Activated CD4-positive, alpha-beta T cell treated with anti-CD3 and anti-CD28 coated beads for 36 hours (primary cell): ENCODE data around the gene UNC13C. TPM values are rescaled to one million over a fixed set of nuclear protein-coding genes. Genes with fewer than 3 reads are reported as not detected.
"Not testable (repeated sequence)": the region's sequence is repeated elsewhere in the genome, so short reads cannot be mapped to it uniquely, and the experiment has no call there.

Source experiments
- ATAC-seq: fragments of 200-7000 bp; cut with Tn5 transposase; one replicate; pipeline ENCODE4 v1.10.0; 2021; ENCODE audit warnings: mild to moderate bottlenecking, moderate library complexity
- CTCF ChIA-PET: fragments of 350-600 bp; sonication (Branson Sonifier 250); formaldehyde crosslinking; loops from one replicate; lab custom pipeline; 2021; ENCODE audit warnings: antibody characterized with exemption; lab: Charles Lee
- POLR2A ChIA-PET: fragments of 350-600 bp; sonication (Branson Sonifier 250); formaldehyde crosslinking; loops from one replicate; lab custom pipeline; 2021; ENCODE audit warnings: antibody characterized with exemption, inconsistent platforms; lab: Charles Lee
- DNase-seq: peaks from one replicate; pipeline ENCODE4 v3.0.0-alpha.2; 2020
- H3K27ac Mint-ChIP-seq: one replicate; pipeline ENCODE4 v1.8.0; 2021; ENCODE audit warnings: mixed read lengths
- H3K27me3 Mint-ChIP-seq: one replicate; pipeline ENCODE4 v1.8.0; 2021; ENCODE audit warnings: mixed read lengths
- H3K36me3 Mint-ChIP-seq: one replicate; pipeline ENCODE4 v1.8.0; 2021; ENCODE audit warnings: low read depth, mixed read lengths
- H3K4me1 Mint-ChIP-seq: one replicate; pipeline ENCODE4 v1.8.0; 2021; ENCODE audit warnings: mixed read lengths
- H3K4me3 Mint-ChIP-seq: one replicate; pipeline ENCODE4 v1.8.0; 2021; ENCODE audit warnings: mild to moderate bottlenecking, moderate library complexity, mixed read lengths
- H3K9me3 Mint-ChIP-seq: one replicate; pipeline ENCODE4 v1.8.0; 2021; ENCODE audit warnings: low read depth, mixed read lengths
- intact Hi-C, 2 experiments: fragments of 100-400 bp; cut with DNase I in 1 of 2; cut with micrococcal nuclease in 1 of 2; formaldehyde crosslinking; loops; one replicate each; pipeline versions ENCODE4 v1.14.2 to v1.15.1; 2022 to 2024; cut with DNase I, micrococcal nuclease
- total RNA-seq, 2 experiments: library from RNA; stranded (reverse); gene quantifications; one replicate each; pipeline ENCODE4 v1.2.3, GENCODE V29; 2021

UNC13C gene
- total RNA-seq, 2 experiments from 2014 or later, result not detected

DNA sequence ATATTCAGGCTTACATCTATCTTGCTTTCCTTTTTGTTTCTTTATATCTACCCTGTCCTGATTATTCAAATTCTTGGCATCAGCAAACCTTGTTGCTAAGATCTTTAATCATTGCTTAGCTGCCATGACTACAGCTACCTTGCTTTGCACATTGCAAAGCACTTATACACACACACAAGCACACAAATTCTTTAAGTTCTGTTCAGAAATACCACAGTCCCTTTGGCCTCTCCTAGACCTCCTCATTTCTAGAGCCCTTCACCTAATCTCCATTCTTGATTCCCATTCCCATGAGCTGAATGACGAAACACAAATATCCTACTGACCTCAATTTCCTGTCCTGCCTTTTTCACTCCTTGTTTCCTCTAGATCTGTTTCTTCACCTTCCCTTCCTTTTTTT lies 409.6 kb downstream of the UNC13C start:
- POLR2A ChIA-PET, result no interaction called here
- no peaks in the 10 kb centered on the region for H3K9me3 Mint-ChIP-seq
- no peak overlapping the region for H3K27ac Mint-ChIP-seq
- H3K4me3 Mint-ChIP-seq, result no peak overlapping the region
- intact Hi-C loops, result no loop called here
- H3K4me1 Mint-ChIP-seq, result no peaks in the 10 kb centered on the region
- DNase-seq (no peak), ATAC-seq (no peak)
- H3K27me3 Mint-ChIP-seq, result no peaks in the 10 kb centered on the region
- CTCF ChIA-PET, result interaction anchor here (1.7 kb wide), 1 partner anchor 11 kb away, joined by 3 read pairs; no protein-coding TSS in a partner anchor
- no peaks in the 10 kb centered on the region for H3K36me3 Mint-ChIP-seq

GRCh38 chr15:54388746-54389145 lies 410.5 kb downstream of the UNC13C start:
- Mint-ChIP-seq H3K36me3 (no peaks in the 10 kb centered on the region), H3K4me1 (no peaks in the 10 kb centered on the region), H3K27ac (no peak overlapping the region), H3K9me3 (no peaks in the 10 kb centered on the region), H3K4me3 (no peak overlapping the region), H3K27me3 (no peaks in the 10 kb centered on the region)
- DNase-seq, result no peak
- intact Hi-C loops, result no loop called here
- no peak for ATAC-seq
- ChIA-PET CTCF (interaction anchor here (1.7 kb wide), 1 partner anchor 12 kb away, joined by 3 read pairs; no protein-coding TSS in a partner anchor), POLR2A (no interaction called here)

- ChIA-PET CTCF (interaction anchor here (0.7 kb wide), 1 partner anchor 1400 kb away, joined by 3 read pairs; no protein-coding TSS in a partner anchor), POLR2A (no interaction called here)
- ATAC-seq (no peak), DNase-seq (no peak)
- intact Hi-C loops, result no loop called here
- H3K4me1 Mint-ChIP-seq, result no peaks in the 10 kb centered on the region
- H3K4me3 Mint-ChIP-seq, result no peak overlapping the region
- no peaks in the 10 kb centered on the region for H3K27me3 Mint-ChIP-seq
- no peaks in the 10 kb centered on the region for H3K9me3 Mint-ChIP-seq
- no peaks in the 10 kb centered on the region for H3K36me3 Mint-ChIP-seq
- H3K27ac Mint-ChIP-seq, result no peak overlapping the region
These were observed 432.2 kb downstream of the UNC13C start for GRCh38 chr15:54410481-54410880.

DNA sequence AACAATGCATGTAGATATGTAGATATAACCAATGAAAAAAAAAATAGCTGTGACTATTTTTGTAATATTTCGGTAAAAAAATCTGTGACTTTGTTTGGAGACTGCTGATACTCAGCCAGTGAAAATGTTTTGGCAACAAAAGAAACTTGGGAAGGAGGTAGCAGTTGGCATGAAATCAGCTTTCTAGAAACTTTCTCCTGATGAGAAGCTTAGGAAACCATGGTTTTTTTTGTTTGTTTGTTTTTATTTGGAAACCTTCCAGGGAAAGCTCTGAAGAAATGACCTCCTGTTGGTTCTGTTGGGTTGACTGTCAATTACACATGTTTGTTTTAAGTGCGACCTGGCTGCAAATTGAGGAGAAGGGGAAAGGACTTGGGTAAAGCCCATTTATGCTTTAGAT lies 445.9 kb downstream of the UNC13C start:
- H3K4me3 Mint-ChIP-seq, result no peak overlapping the region
- ChIA-PET POLR2A (no interaction called here), CTCF (no interaction called here)
- DNase-seq (no peak), ATAC-seq (no peak)
- no peaks in the 10 kb centered on the region for H3K27me3 Mint-ChIP-seq
- intact Hi-C loops, result no loop called here
- H3K4me1 Mint-ChIP-seq, result no peaks in the 10 kb centered on the region
- peaks cover 6% of the 10 kb centered on the region for H3K9me3 Mint-ChIP-seq
- H3K36me3 Mint-ChIP-seq, result no peaks in the 10 kb centered on the region
- H3K27ac Mint-ChIP-seq, result no peak overlapping the region

DNA sequence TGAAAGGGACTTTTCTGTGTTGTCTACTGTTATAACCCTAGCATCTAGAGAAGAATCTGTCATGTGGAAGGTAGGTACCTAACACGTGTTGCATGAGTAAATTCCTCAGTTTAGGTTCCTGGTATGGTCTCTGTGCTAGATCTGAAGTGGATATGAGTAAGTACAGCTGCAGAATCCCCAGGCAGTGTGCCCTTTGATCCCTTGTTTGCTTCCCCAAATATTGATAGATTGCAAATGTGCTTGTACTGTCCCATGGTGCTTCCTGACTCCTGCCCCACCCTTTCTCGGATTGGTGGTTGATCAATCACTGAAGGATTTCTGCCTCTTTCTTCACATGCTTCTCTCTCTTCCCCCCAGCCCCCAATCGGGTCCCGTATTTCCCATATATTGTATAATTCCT lies 450.4 kb downstream of the UNC13C start:
- no peak overlapping the region for H3K27ac Mint-ChIP-seq
- ATAC-seq, result no peak
- no peaks in the 10 kb centered on the region for H3K4me1 Mint-ChIP-seq
- H3K27me3 Mint-ChIP-seq, result no peaks in the 10 kb centered on the region
- H3K4me3 Mint-ChIP-seq, result no peak overlapping the region
- no peaks in the 10 kb centered on the region for H3K36me3 Mint-ChIP-seq
- DNase-seq, result no peak
- ChIA-PET CTCF (no interaction called here), POLR2A (no interaction called here)
- intact Hi-C loops, result no loop called here
- H3K9me3 Mint-ChIP-seq, result peaks cover 6% of the 10 kb centered on the region

DNA sequence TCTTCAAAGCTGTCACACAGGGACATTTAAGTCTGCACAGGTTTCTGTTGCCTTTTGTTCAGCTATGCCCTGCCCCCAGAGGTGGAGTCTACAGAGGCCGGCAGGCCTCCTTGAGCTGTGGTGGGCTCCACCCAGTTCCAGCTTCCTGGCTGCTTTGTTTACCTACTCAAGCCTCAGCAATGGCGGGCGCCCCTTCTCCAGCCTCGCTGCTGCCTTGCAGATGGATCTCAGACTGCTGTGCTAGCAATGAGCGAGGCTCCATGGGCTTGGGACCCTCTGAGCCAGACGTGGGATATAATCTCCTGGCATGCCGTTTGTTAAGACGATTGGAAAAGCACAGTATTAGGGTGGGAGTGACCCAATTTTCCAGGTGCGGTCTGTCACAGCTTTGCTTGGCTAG lies 472.0 kb downstream of the UNC13C start:
- H3K27me3 Mint-ChIP-seq, POLR2A ChIA-PET, H3K4me3 Mint-ChIP-seq, ATAC-seq, CTCF ChIA-PET, H3K27ac Mint-ChIP-seq, H3K4me1 Mint-ChIP-seq, H3K36me3 Mint-ChIP-seq, intact Hi-C loops, DNase-seq: not testable (repeated sequence)
- H3K9me3 Mint-ChIP-seq, result peaks cover 21% of the 10 kb centered on the region

DNA sequence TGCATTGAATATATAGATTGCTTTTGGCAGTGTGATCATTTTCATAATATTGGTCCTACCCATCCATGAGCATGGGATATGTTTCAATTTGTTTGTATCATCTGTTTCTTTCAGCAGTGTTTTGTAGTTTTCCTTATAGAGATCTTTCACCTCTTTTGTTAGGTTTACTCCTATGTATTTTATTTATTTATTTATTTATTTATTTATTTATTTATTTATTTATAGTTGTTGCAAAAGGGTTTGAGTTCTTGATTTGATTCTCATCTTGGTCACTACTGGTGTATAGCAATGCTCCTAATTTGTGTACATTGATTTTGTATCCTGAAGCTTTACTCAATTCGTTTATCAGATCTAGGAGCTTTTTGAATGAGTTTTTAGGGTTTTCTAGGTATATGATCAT lies 478.2 kb downstream of the UNC13C start:
- ChIA-PET POLR2A (no interaction called here), CTCF (no interaction called here)
- no peak overlapping the region for H3K4me3 Mint-ChIP-seq
- H3K9me3 Mint-ChIP-seq, result peaks cover 26% of the 10 kb centered on the region
- H3K27me3 Mint-ChIP-seq, result no peaks in the 10 kb centered on the region
- intact Hi-C loops, result no loop called here
- no peaks in the 10 kb centered on the region for H3K4me1 Mint-ChIP-seq
- DNase-seq (no peak), ATAC-seq (no peak)
- H3K27ac Mint-ChIP-seq, result no peak overlapping the region
- peaks cover 2% of the 10 kb centered on the region for H3K36me3 Mint-ChIP-seq

DNA sequence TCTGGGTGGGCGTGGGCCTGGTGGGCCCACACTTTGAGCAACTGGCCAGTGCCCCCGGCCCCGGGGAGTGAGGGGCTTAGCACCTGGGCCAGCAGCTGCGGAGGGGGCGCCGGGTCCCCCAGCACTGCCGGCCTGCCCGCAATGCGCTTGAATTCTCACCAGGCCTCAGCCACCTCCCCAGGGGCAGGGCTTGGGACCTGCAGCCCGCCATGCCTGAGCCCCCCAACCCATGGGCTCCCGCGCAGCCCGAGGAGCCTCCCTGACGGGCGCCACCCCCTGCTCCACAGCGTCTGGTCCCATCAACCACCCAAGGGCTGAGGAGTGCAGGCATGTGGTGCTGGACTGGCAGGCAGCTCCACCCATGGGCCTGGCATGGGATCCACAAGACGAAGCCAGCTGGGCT lies 484.3 kb downstream of the UNC13C start:
- Mint-ChIP-seq H3K27ac (no peak overlapping the region), H3K36me3 (no peaks in the 10 kb centered on the region), H3K4me1 (no peaks in the 10 kb centered on the region), H3K4me3 (no peak overlapping the region), H3K9me3 (peaks cover 16% of the 10 kb centered on the region), H3K27me3 (no peaks in the 10 kb centered on the region)
- no peak for ATAC-seq
- ChIA-PET CTCF (no interaction called here), POLR2A (no interaction called here)
- no peak for DNase-seq
- intact Hi-C loops, result no loop called here

DNA sequence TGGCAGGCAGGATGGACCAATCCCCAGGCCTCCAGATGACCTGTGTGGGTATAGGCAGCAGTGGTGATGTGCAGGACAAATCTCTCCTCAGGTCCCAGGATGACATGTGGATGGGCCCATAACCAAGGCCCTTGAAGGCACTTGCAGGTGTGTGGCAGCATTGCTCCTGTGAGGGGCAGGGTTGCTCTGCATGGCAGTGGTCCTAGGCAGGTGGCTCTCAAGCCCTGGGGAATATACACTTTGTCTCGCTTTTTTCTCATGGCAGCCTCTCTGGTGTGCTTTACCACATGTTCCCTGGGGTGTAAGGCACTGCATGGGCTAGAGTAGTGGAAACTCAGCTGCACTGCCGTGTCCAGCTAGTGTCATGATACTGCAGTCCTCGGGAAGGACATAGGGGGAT lies 503.6 kb downstream of the UNC13C start:
- H3K27ac Mint-ChIP-seq, result no peak overlapping the region
- ChIA-PET POLR2A (no interaction called here), CTCF (no interaction called here)
- H3K4me3 Mint-ChIP-seq, result no peak overlapping the region
- intact Hi-C loops, result no loop called here
- no peak for DNase-seq
- no peak for ATAC-seq
- H3K27me3 Mint-ChIP-seq, result no peaks in the 10 kb centered on the region
- peaks cover 1% of the 10 kb centered on the region for H3K9me3 Mint-ChIP-seq
- no peaks in the 10 kb centered on the region for H3K36me3 Mint-ChIP-seq
- H3K4me1 Mint-ChIP-seq, result no peaks in the 10 kb centered on the region

DNA sequence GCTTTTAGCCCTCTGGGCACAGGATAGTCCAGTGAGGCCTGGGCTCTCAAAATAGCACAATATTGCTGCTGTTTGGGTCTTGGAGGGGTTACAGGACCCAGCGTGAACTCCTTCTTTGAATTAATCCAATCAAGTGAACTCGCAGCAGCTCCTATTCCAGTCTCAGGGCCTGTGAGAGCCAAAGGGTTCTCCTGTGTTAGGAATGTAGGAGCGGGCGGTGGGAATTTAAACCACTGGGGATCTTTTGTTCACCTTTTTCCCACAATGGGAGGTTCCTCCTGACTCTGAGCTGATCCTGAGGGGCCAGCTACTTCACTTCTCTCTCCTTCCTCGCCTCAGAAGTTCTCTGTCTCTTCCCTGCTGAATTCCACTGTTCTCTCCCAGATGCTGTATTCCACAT lies 504.0 kb downstream of the UNC13C start:
- Mint-ChIP-seq H3K9me3 (peaks cover 1% of the 10 kb centered on the region), H3K4me3 (no peak overlapping the region), H3K36me3 (no peaks in the 10 kb centered on the region), H3K27me3 (no peaks in the 10 kb centered on the region), H3K27ac (no peak overlapping the region), H3K4me1 (no peaks in the 10 kb centered on the region)
- CTCF ChIA-PET, result no interaction called here
- POLR2A ChIA-PET, result no interaction called here
- intact Hi-C loops, result no loop called here
- no peak for DNase-seq
- no peak for ATAC-seq

DNA sequence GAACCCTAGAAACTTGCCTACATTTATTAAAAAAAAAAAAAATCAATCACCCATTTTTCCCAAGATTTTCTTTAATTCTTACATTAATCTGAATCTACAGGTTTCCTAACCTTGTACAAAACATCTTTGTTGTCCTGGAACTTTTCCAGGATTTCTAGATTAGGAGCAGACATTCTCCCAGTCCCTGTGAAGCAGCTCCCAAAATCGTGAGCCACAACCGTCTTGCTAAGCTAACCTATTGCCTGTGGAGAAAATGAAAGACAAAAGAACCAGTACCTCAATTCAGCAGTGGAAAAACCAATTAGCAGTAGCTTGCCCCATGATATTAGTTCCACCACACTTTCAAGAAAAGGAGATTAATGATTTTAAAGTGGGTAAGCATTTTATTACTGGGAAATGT lies 522.1 kb downstream of the UNC13C start:
- Mint-ChIP-seq H3K9me3 (no peaks in the 10 kb centered on the region), H3K27me3 (no peaks in the 10 kb centered on the region), H3K4me1 (no peaks in the 10 kb centered on the region), H3K27ac (no peak overlapping the region), H3K36me3 (no peaks in the 10 kb centered on the region), H3K4me3 (no peak overlapping the region)
- intact Hi-C loops, result no loop called here
- DNase-seq (no peak), ATAC-seq (no peak)
- ChIA-PET CTCF (no interaction called here), POLR2A (no interaction called here)

- H3K27me3 Mint-ChIP-seq, result no peaks in the 10 kb centered on the region
- no peak overlapping the region for H3K27ac Mint-ChIP-seq
- ChIA-PET CTCF (interaction anchor here (0.6 kb wide), 1 partner anchor 9 kb away, joined by 3 read pairs; no protein-coding TSS in a partner anchor), POLR2A (no interaction called here)
- no peak for DNase-seq
- H3K4me3 Mint-ChIP-seq, result no peak overlapping the region
- H3K4me1 Mint-ChIP-seq, result no peaks in the 10 kb centered on the region
- ATAC-seq, result no peak
- intact Hi-C loops, result no loop called here
- H3K36me3 Mint-ChIP-seq, result no peaks in the 10 kb centered on the region
- no peaks in the 10 kb centered on the region for H3K9me3 Mint-ChIP-seq
These were observed 524.3 kb downstream of the UNC13C start for GRCh38 chr15:54502416-54503075.
